ENCODE data around the gene WIPI1. TPM values are rescaled to one million over a fixed set of nuclear protein-coding genes. Genes with fewer than 3 reads are reported as not detected.
A peak's percentile ranks its signal among the peaks of the same experiment; 100 is the strongest.

Gene WIPI1
- total and polyA plus RNA-seq, 10 of the 15 experiments (the other 5 are each of a cell fraction or from before 2014, with no cell fraction given) = 6.5 to 44.5 (median 26.2) TPM

GRCh38 chr17:68458260-68459036 is 1.2 kb upstream of the WIPI1 start (continued):
- TF ChIP-seq ZBED1 (IDR thresholded peaks at IDR 0.05; ENCODE audit: borderline replicate concordance) = no peak
- TF ChIP-seq MTA3 (IDR thresholded peaks at IDR 0.05; ENCODE audit: borderline replicate concordance, low read length) = peak; percentile 69; the same call in 1 of the 2 replicates
- no peak for TF ChIP-seq SIX5 (IDR thresholded peaks at IDR 0.05; ENCODE audit: low read depth, low read length, severe bottlenecking)
- TF ChIP-seq CHD2 (IDR thresholded peaks at IDR 0.05; ENCODE audit: borderline replicate concordance, low read depth, low read length) = peak; percentile 43; the same call in 1 of the 2 replicates
- no peak for TF ChIP-seq ZNF687 (IDR thresholded peaks at IDR 0.05)
- TF ChIP-seq USF1 (IDR thresholded peaks at IDR 0.05; ENCODE audit: borderline replicate concordance, extremely low read length, insufficient read depth, low read depth, low read length) = no peak
- 0 out of 2 replicates have a peak, but pooled peaks have one; percentile 10 for TF ChIP-seq ATF2 (IDR thresholded peaks at IDR 0.05; ENCODE audit: low read length)
- no peak for TF ChIP-seq E4F1 (IDR thresholded peaks at IDR 0.05; ENCODE audit: borderline replicate concordance, partially characterized antibody)
- no peak for TF ChIP-seq POLR2AphosphoS2 (IDR thresholded peaks at IDR 0.05; ENCODE audit: low read depth, low read length)
- peak; percentile 15; the same call in 1 of the 2 replicates for TF ChIP-seq CREM (IDR thresholded peaks at IDR 0.05; ENCODE audit: low read depth)
- no peak for TF ChIP-seq NFIC (IDR thresholded peaks at IDR 0.05; ENCODE audit: low read depth, low read length)
- no peak; the same call in 1 of the 2 replicates for TF ChIP-seq PAX8 (IDR thresholded peaks at IDR 0.05)
- no peak for TF ChIP-seq ZNF24 (IDR thresholded peaks at IDR 0.05)
- TF ChIP-seq ATF7 (IDR thresholded peaks at IDR 0.05; ENCODE audit: low read depth) = 0 out of 2 replicates have a peak, but pooled peaks have one; percentile 7
- 0 out of 2 replicates have a peak, but pooled peaks have one; percentile 6 for TF ChIP-seq BCL11A (IDR thresholded peaks at IDR 0.05; ENCODE audit: low read depth, low read length)
- TF ChIP-seq EZH2 (IDR thresholded peaks at IDR 0.05; ENCODE audit: borderline replicate concordance, control insufficient read depth, low read depth, low read length) = no peak
- no peak for TF ChIP-seq SREBF1 (IDR thresholded peaks at IDR 0.05; ENCODE audit: low read length)
- TF ChIP-seq IRF4 (IDR thresholded peaks at IDR 0.05; ENCODE audit: low read depth, low read length) = 0 out of 2 replicates have a peak, but pooled peaks have one; percentile 17
- TF ChIP-seq NKRF (conservative IDR thresholded peaks at IDR 0.05) = no peak
